HG03108 (cell line): Measurements from ENCODE around the gene PRODH2.
A peak's percentile ranks its signal among the peaks of the same experiment; 100 is the strongest.
"Not testable (repeated sequence)": the region's sequence is repeated elsewhere in the genome, so short reads cannot be mapped to it uniquely, and the experiment has no call there.

ENCODE experiments used
- ATAC-seq: cut with Tn5 transposase; IDR thresholded peaks from one replicate; pipeline ENCODE4 v1.9.1; 2021; ENCODE audit warnings: moderate library complexity; ENCODE audit not compliant: unreplicated experiment

Gene PRODH2

GRCh38 chr19:35783469-35784434 is 28.9 kb downstream of the PRODH2 start:
- ATAC-seq, result no peak

- no peak for ATAC-seq
Measured at GRCh38 chr19:35782589-35782988, 30.1 kb downstream of the PRODH2 start.

GRCh38 chr19:35781650-35782049 is 31.0 kb downstream of the PRODH2 start:
- no peak for ATAC-seq

GRCh38 chr19:35780717-35781116 is 31.9 kb downstream of the PRODH2 start:
- no peak for ATAC-seq

- no peak for ATAC-seq
Measured at GRCh38 chr19:35780058-35780457, 32.6 kb downstream of the PRODH2 start.

GRCh38 chr19:35779033-35779432 is 33.6 kb downstream of the PRODH2 start:
- ATAC-seq, result no peak

GRCh38 chr19:35777961-35778360 is 34.7 kb downstream of the PRODH2 start:
- no peak for ATAC-seq

GRCh38 chr19:35777086-35777841 is 35.4 kb downstream of the PRODH2 start:
- ATAC-seq, result no peak

- no peak for ATAC-seq
Measured at GRCh38 chr19:35776102-35776788, 36.4 kb downstream of the PRODH2 start.

- peak; percentile 94 for ATAC-seq
Measured at GRCh38 chr19:35775298-35776101, 37.1 kb downstream of the PRODH2 start, which contains the start of gene ARHGAP33. TSS of gene ARHGAP33 (plus strand) at chr19:35775564. CDS start at chr19:35775659, 95 bp downstream.

- ATAC-seq, result no peak
Measured at GRCh38 chr19:35775046-35775297, 37.7 kb downstream of the PRODH2 start.

- ATAC-seq, result no peak
Measured at GRCh38 chr19:35774274-35775045, 38.2 kb downstream of the PRODH2 start.

GRCh38 chr19:35773020-35773806 is 39.4 kb downstream of the PRODH2 start:
- no peak for ATAC-seq

- not testable (repeated sequence) for ATAC-seq
Measured at GRCh38 chr19:35772362-35772761, 40.3 kb downstream of the PRODH2 start.

- ATAC-seq, result no peak
Measured at GRCh38 chr19:35768082-35768421, 44.6 kb downstream of the PRODH2 start.

GRCh38 chr19:35767288-35768081 is 45.2 kb downstream of the PRODH2 start:
- no peak for ATAC-seq

- no peak for ATAC-seq
Measured at GRCh38 chr19:35766571-35767104, 46.0 kb downstream of the PRODH2 start.
